Epidermal melanocyte (primary cell): ENCODE data around the gene CCDC177.

ENCODE experiments used
- DNase-seq: peaks from one replicate; pipeline ENCODE4 v3.0.0; 2011; ENCODE audit warnings: low spot score; ENCODE audit not compliant: insufficient read length

CCDC177 gene

GRCh38 chr14:69569859-69570258 lies 4.8 kb downstream of the CCDC177 start:
- DNase-seq = no peak

- DNase-seq = no peak
Observed at GRCh38 chr14:69567563-69567962, 7.1 kb downstream of the CCDC177 start.

- no peak for DNase-seq
Observed at GRCh38 chr14:69561893-69562292, 12.8 kb downstream of the CCDC177 start.

- DNase-seq = no peak
Observed at GRCh38 chr14:69560826-69561225, 13.8 kb downstream of the CCDC177 start.

GRCh38 chr14:69559581-69560011 lies 15.1 kb downstream of the CCDC177 start:
- DNase-seq = no peak

GRCh38 chr14:69558774-69559173 lies 15.9 kb downstream of the CCDC177 start:
- no peak for DNase-seq

DNA sequence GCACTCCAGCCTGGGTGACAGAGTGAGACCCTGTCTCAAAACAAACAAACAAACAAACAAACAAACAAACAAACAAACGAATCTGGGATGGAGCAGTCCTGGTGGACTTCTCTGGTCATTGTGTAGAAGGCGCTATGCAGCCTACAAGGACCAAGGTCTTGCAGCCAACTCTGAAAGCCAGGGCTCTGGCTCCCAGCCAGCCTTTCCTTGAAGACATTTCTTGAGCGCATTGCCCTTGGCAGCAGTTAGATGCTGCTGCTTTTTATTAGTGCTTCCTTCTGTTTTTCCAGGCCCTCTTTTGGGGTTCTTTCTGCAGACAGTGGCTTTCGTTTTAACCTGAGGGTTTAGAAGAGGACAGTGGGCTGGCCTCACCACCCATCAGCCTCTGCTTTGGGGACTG lies 20.2 kb downstream of the CCDC177 start:
- no peak for DNase-seq

DNA sequence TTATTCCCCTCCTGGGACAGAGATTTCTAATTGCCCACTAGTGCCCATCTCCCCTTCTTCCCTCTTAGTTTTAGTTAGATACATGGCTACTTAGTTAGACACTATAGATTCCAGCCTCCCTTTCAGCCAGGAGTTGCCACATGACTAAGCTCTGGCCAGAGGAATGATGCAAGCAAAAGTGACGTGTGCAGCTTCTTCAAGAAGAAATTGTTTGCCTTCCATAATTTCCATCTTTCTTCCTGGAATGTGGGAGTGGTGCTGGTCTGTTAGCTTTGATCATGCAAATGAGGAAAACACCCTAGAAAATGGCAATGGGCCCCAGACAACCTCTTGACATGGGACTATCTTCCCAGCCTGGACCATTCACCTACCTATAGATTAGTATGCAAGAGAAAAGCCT lies 21.4 kb downstream of the CCDC177 start:
- no peak for DNase-seq

- DNase-seq = no peak
Observed at GRCh38 chr14:69551511-69551910, 23.2 kb downstream of the CCDC177 start.

DNA sequence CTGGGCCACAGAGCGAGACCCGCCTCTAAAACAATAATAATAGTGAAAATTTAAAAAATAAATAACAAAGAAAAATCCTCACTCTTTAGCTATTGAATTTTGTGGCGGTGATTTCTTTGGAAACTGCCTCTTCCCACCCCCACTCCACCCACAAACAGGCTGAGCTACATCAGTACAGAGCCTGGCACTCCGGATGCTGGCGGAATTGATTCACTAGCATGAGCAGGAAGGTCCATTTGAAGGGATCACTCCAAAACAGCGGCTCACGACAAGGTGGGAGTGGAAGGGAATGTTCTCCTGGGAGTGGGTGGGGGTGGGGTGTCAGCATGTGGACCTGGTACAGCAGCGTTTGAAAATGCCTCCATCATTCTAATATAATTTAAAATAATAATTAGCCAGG lies 26.1 kb downstream of the CCDC177 start:
- no peak for DNase-seq

DNA sequence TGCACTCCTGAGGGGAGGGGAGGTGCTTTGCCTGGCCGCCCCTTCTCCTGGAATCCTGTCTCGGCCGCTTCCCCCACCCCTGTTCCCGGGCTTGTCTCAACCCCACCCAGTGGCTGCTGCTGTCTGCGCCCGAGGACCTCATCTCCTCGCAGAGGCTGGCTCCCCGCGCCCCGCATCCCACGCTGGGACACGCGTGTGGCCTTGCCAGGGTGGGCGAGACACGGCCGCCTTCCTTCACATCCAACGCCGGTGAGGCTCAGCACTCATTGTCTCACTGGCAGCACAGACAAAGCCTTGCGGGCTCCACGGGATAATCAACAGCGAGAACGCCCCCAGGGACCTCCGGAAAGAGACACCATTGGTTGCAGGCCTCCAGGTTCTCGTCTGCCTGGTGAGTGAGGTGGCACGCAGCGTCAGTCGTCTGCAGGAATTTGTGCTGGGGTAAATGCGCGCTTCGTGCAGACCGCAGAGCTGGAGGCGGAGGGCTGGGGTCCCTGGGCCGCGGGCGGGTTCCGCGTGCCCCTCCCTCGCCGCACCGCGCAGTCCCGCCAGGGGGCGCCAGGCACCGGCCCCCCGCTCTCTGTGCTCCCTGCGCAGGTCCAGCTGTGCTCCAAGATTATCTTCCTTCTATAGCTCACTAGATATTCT lies 26.8 kb downstream of the CCDC177 start:
- no peak for DNase-seq

GRCh38 chr14:69543341-69544115 lies 31.1 kb downstream of the CCDC177 start:
- DNase-seq = no peak

GRCh38 chr14:69542311-69542710 lies 32.4 kb downstream of the CCDC177 start:
- no peak for DNase-seq

DNA sequence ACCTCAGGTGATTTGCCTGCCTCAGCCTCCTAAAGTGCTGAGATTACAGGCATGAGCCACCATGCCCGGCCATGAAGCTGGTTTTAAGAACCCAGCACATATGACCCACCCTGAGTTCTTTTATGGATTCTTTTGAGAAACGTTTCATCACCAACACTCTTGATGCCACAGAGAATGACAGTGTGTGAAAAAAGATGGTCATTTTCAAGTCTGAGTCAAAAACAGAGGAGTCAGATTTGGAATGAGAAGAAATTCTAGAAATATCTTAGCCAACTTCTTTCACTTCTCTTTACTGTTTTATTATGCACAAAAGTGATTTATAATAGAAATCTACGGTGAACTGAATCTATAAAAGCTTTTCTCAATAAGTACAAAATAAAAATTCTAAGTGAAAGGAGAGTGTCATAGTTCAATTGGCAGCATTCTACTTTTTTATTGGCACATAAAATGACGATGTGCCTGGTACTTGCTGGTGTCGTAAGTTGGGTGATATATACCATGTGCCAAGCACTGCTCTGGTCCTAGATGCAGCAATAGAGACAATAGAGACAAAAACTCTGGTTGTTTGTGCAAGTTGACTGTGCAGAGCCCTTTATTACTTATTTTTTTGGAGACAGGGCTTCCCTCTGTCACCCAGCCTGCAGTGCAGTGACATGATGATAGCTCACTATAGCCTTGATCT lies 33.9 kb downstream of the CCDC177 start:
- DNase-seq = no peak

DNA sequence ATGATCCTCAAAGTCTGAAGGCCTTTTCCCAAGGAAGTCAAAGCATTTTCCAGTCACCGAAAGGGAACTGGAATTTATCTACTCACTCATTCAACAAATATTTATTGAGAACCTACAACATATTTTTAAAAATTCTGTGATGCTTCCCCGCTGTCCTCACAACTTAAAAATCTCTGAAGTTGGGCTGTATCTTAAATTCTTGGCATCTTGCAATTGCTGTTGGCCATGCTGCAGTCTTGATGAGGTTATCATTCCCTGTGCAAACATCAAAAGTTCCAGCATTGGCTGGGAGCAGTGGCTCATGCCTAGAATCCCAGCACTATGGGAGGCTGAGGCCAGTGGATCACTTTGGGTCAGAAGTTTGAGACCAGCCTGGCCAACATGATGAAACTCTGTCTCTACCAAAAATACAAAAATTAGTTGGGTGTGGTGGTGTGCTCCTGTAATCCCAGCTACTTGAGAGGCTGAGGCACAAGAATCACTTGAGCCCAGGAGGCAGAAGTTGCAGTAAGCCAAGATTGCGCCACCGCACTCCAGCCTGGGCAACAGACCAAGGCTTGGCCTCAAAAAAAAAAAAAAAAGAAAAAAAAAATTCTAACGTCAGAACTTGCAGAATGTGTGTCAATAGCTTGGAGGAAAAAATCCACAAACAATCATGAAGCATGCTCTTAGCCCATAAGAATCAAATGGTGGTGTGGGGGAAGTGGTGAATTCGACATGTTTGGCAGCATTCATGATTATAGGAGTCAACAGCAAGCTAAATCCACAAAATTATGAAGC lies 34.9 kb downstream of the CCDC177 start:
- DNase-seq = no peak

DNA sequence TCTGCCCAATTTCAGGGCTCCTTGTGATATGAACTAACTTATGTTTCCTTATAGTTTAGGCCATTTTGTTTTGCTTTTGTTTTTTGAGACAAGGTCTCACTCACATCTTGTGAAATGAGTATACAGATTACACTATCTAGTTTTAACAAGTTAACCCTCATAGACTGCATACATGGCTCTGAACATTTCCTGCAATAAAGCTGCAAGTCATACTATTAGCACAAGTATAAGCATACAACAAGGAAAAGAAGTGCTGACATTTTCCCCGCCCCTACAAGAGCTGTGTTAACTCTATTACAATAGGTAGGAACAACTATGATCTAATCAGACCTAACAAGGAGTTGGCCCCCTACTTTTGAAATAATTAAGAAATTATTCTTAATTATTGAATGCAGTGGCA lies 35.9 kb downstream of the CCDC177 start:
- DNase-seq = no peak

DNA sequence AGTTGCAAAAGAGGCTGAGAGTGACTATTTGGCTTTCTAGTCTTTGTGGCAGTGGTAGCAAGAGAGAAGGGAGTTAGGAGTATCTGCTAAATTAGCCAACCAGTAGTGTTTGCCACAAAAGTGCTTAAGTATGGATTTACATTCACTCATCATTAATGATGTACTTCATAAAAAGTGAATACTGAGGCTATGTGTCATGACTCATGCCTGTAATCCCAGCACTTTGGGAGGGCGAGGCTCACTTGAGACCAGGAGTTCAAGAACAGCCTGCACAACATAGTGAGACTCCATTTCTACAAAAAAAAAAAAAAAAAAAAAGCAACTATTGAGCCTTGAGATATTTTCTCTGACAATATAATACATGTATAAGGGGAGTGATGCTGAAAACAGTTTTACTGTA lies 36.8 kb downstream of the CCDC177 start:
- DNase-seq = no peak

DNA sequence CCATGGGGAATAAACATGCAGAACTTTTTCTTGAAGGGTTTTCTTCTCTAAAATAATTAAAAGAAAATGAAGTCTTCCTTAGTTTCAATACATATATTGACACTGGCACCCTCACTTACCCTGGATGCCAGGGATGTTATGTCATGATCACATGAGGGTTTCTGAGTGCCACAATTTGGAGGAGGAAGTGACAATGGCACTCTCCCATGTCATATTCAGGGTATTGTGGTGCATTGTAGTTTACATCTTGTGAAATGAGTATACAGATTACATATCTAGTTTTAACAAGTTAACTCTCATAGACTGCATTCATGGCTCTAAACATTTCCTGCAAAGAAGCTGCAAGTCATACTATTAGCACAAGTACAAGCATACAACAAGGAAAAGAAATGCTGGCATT lies 37.7 kb downstream of the CCDC177 start:
- no peak for DNase-seq

DNA sequence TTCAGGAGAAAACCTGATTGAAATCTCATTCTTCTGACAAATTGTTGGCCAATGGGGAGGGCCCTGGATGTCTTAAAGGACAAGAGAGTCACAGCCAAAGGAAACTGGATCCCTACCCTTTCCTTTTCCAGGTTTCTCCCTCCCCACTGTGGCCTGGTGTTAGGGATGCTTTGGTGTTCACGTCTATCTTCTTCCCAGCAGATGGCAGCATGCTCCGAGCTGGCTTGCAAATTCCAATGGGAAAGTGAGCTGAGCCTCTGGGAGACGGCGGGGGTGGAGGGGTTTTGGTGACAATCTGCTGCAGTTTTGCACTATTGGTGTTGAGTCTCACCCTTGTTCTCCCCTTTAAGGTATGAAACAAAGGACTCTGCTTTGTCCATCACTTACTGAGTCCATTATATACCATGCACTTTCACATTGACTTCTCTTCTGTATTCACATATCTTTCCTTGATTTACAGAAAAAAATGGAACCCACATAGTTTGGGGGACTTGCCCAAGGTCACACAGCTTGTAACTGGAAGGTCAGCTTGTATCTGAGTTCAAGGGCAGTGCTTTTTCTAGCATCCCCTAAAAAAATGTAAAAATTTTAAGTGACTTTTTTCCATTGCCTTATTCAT lies 39.3 kb downstream of the CCDC177 start:
- DNase-seq = peak; percentile 68

DNA sequence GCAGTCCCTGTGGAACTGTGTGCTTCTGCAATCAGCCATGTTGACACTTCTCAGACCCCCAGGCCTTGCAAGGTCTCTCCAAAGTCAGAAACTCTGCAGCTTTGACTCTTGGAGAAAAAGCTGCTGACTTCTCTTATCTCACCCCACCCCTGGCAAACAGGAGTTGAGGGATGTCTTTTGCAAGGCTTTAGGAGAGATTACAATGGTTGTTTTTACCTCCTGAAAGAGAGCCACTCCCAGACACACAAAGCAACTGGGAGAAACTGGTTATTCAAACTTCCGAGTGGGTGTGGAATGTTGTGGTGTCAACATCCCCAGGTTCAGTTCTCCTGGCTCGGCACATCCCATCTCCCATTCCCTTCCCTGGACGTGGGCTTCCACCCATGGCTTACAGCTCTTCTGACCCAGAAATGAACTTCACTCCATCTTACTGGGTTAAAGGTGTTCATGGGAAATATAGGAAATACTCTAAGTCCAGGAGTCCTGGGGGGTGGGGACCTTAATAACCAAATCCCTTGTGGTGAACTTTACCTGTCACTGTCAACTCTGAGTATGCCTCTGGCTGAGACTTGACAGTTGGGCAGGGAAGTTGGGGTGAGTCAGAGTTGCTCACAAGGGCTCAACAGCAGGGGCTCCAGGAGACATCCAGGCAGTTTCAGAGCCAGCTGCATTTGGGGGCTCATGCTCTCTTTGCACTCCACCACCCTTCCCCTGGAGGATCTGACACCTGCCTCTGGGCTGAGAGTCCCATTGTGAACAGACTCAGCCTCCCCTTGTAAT lies 41.9 kb downstream of the CCDC177 start:
- no peak for DNase-seq

GRCh38 chr14:69531135-69531534 lies 43.5 kb downstream of the CCDC177 start:
- DNase-seq = no peak
